Activated CD8-positive, alpha-beta memory T cell treated with anti-CD3 and anti-CD28 coated beads for 4 hours (primary cell): ENCODE data around the gene NTM.
"Not testable (repeated sequence)": the region's sequence is repeated elsewhere in the genome, so short reads cannot be mapped to it uniquely, and the experiment has no call there.

Experiments used
- DNase-seq, 2 donors: peaks; one replicate each; pipeline ENCODE4 v3.0.0-alpha.2; 2020; ENCODE audit warnings: low read depth in 2 of 2

Gene NTM

DNA sequence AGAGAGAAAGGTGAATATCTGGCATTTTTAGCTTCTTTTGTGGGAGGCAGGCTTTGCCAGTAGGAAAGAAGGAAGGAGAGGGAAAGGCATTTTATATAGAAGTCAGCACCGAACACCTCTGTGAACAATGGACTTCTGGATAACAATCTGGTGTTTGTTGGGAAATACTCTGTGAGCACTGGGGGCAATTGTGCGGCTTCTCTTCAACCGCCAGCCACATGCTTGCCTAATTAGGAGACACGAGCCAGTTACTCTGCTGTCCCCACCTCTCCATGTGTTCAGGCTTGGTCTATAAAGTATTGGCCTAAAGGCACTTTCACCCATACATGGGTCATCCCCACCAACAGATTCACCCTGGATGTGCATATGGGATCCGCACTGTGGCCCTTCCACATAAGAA, 523.6 kb downstream of the NTM start:
- DNase-seq = no peak

DNA sequence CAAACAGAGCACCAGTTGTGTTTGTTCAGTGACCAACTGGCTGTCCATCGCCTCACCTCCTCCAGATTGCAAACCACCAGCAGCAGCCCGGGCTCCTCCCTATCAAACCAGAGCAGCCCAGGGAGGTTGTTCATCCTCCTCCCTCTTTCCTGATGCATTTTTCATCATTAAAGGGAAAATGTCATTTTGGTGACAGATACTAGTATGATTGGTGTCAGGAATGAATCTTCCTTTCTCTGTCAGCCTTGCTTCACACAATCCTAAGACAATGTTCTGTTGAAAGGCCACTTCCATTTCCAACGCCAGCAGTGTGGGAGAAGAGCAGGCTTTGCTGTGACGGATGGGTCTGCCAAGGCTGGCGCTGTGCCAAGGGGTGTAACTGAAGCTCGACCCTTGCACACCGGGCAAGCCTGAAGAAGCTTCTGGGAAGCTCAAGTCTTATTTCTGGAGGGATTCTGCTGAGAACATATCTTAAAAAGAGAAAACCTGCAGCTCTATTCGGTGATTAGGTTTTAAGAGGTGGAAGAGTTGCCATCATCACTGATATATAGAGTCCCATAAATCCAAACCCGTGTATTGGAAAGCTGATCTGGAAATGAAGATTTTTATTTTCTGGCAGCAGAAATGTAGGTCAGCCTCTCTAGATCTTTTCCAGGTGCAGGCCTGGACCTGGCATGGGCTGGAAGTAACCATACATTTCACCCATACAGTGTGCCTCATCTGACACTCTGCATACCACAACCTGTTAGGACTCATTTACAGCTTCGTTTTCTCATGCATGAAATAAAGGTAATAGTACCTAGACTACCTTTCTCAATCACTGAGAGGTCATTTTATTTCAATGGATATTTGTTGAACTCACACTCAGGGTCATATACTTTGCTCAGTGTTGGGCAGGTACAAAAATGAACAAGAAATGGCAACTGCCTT, 524.5 kb downstream of the NTM start:
- no peak for DNase-seq

DNA sequence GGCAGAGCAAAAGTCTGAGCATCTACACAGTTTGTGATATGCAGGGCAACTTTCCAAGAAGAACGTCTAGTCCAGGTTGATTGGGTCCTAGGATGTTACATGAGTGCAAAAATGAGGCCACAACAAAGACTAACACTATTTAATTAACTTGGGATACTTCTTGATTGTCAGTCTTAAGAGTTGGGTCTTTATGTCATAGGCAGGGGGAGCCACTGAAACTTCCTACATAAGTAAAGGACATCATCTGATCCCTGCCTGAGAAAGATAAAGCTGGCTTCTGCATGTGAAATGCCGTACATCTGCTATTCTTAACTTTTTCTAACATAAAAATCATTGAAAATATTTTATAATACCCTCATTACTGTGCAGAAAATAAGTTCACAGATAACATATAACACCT, 525.5 kb downstream of the NTM start:
- DNase-seq = no peak

DNA sequence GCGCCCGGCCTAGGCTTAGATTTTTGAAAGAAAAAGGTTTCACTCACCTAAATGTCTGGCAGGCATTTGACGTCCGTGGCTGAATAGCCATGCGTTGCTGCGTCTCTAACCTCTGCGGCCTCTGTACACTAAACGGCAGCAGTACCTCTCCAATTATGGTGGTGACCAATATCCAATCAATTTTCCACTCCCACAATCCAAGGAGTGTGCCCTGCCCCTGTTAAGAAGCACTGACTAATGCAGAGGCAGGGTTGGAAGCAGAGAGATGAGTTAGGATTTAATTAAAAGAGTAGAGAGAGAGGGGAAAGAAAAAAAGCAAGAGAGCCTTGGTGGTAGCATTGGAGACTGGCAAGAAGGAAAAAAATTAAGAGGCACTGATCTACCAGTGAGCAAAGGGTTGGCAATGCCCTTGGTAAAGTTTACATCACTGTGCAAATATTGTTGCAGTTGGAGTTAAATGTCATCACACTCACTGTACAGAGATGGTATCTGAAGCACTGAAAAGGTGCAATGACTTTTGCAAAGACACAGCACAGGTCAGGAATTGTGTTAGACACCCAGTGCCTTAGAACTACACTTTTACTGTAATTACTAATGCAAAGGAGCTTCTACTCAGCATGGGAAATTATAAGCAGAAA, 526.7 kb downstream of the NTM start:
- DNase-seq = no peak

DNA sequence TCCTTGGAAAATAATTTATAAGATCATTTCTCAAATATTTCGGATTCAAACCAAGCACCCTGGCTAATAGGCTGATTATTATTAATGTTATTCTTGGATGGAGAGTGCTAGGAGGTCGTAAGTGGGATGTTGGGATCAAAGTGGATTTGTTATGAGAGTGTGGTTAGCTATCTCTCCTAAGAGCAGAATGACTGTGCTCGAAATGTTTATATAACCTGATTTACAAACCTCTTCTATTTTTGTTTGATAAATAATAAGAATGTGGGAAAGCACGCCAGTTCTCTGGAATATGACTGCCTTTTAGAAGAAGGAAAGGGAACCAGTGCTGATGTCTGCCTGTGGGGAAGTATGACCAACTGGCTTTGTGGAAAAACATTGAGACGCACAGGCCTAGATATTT, 527.5 kb downstream of the NTM start:
- DNase-seq = no peak

DNA sequence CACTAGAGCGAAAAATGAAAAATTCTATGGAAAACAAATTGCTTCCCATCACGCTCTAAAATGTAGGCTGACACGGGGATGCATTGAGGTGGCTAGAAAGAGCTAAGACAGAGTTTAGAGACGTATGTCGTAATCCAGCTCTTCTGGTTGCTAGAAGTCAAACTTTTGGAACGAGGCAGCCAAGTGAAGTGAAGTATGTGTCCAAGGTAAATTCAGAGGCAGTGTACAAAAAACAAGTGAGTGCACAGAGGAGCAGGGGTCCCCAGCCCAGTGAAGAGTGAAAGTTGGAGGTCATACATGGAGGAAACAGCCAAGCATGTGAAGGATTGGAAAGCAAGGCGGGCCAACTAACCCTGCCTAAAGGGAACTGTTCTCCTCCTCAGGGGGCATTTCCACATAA, 528.5 kb downstream of the NTM start:
- DNase-seq = no peak

DNA sequence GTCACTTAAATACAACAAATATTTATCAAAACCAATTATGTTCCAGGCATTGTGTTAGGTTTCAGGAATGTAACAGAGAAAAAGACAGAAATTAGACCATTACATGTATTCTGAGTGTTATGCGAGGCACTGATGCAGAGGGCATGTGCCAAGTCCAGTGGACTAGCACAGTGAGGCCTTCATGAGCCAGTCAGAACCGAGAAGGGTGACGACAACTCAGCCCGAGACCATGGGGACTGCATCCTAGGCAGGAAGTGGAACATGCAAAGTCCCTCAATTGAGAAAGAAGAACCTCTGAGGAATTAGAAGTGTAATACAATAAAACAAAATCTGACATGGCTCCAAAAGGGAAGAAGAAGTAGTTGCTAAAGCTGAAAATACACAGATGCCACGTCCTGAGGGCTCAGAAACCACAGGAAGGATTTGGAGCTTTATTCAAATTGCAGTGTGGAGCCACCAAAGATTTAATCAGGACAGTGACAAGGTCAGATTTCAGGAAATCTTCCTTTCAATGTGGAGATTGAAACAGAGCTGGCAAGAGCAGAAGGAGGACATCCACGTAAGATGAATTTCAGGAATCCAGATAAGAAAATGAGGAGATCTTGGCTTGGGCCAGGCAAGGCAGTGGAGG, 529.6 kb downstream of the NTM start:
- DNase-seq = no peak

DNA sequence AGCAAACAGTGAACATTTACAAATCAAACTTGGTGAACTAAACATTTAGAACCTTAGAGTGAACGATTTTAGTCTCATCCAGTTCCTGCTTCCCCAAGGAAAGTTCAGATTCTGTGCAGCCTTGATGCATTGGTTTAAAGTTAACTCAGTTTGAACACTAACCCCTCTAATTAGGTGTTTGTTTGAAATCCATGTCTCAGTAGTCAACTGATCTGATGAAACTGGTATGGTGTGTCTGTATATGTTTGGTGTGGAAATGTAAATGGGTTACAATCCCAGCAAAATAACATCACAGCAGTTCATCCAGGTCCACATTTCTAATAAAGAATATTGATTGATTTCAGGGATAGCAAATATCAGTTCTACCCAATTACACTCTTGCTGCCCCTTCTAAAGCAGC, 532.0 kb downstream of the NTM start:
- no peak for DNase-seq

DNA sequence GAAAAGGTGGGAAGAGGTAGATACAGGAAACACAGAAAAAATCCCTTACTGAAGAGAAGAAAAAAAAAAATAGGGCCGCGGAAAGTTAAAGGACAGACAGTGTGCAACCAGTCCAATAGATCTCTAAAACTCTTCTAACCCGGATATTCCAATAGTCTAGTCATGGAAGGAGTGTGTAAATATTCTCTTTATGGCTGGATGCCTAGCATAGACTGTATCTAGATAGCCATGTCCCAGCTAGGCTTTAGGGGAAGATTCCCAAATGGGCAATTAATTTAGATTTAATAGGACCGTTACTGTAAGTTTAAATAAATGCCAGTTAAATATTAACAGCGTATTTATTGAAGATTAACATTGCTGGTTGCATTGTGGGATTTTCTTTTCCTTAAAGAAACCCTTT, 532.7 kb downstream of the NTM start:
- DNase-seq = no peak

DNA sequence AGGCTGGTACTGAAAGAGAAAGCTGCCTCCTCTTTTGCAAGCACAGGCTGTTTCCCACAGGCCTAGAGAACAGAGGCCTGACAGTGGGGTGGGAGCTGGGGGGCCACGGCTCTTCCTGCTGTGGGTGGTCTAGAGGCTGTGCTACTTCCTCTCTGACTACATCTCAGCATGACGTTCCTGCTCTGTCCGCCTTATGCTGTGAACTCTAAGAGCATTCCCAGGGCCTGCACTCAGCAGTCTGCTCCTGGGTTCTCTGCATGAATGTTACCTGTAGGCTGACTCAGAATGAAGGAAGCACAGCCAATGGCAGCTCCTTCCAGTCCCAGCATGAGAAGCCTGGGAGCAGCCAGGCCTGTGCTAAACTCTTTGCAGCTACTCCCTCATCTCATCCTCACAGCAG, 534.3 kb downstream of the NTM start:
- no peak for DNase-seq

DNA sequence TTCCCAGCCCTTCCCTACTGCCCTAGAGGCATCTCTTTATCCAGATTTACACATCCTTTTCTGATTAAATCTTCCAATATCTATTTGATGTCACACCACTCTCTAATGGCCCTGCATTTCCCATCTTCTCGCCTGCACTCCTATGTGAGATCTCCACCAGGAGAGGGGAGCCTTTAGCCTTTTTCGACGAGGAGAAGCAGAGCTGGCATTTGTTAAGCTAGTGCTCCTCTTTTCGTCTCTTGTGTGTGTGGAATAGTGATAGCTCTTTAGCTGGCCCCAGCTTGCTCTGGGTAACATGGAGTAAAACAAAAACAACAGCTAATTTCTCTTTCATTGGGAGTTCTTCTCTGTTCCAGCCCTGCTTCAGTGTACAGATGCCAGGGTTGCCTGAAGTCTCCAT, 536.5 kb downstream of the NTM start:
- no peak for DNase-seq

DNA sequence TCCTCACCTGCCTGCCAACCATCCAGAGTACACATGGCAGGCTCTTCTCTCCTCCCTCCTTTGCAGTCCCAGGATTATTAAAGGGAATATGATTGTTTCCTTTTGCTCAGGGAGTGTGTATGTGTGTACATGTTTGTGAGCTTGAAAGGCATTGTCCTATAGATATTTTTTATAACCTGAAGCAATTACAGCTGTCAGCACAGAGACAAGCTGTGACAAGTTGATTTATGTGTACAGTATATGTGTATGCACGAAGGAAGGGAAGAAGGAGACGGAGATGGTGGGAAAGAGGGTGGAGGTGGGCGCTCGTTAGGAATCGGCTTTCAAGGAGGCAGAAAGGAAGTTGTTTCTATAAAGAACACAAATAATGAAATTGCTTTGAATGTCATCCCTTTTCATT, 537.0 kb downstream of the NTM start:
- no peak for DNase-seq

DNA sequence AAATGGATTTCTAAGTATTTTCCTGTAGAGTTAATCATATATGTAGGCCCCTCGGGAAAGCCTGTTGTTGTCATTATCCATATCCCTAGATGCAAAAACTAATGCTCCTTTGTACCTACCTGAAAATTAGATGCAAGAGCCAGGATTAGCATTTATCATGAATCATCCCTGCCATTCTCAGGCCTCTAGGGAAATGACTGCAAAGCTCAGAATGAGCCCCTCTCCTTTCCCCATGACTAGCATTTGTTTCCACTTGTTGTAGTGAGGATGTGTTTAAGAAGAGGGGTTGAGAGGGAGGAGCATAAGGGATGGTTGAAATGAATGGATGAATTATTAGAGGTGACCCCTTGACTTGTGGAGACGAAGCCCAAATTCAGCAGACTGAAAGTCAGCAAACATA, 537.9 kb downstream of the NTM start:
- no peak for DNase-seq

DNA sequence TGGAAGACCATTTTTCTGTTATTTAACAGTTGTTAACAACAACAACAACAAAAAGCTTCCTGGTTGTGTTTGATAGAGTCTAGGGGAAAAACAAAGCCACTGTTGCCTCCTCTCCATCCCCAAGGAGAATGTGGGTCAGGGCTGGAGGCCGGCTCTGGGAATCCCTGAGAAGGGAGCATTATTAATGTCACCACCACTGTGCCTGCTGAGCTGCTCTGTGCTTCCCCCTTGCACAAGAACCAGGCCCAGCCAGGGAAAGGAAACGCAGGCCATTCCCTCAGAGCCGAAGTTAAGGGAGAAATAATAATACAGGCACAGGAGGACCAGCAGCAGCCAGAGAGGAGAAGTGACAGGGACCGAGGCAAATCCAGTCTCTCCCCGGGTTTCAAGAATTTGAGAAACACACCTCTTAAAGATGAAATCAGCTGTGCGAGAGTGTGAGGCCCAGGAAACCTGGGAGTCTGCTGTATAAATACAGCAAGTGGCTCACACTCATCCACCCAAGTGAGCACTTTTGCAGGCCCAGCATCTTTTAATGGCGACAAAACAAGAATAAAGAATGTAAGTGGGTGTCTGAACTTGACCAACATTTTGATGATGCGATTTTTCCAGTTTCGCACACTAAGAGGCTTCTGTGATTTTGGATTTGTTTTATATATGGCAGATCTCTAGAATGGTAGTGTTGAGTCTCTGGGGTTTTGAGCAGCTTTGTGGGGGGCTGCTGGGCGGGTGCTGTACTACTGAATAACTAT, 539.2 kb downstream of the NTM start:
- no peak for DNase-seq

DNA sequence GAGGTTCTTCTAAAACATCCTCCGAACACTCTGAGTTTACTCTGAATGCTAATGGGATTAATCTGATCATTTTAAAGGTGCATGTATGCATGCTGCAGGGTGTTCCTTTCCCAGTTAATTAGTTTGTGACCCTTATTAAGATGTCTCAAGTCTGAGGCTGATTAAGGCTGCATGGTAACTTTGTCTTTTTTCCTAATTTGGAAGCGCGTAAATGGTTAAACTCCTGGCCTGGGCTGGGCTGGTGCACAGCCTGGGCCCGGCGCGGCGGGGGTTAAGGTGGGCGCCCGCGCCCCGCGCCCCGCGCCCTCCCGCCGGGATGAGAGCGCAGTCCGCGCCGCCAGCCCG, 539.7 kb downstream of the NTM start:
- no peak for DNase-seq

DNA sequence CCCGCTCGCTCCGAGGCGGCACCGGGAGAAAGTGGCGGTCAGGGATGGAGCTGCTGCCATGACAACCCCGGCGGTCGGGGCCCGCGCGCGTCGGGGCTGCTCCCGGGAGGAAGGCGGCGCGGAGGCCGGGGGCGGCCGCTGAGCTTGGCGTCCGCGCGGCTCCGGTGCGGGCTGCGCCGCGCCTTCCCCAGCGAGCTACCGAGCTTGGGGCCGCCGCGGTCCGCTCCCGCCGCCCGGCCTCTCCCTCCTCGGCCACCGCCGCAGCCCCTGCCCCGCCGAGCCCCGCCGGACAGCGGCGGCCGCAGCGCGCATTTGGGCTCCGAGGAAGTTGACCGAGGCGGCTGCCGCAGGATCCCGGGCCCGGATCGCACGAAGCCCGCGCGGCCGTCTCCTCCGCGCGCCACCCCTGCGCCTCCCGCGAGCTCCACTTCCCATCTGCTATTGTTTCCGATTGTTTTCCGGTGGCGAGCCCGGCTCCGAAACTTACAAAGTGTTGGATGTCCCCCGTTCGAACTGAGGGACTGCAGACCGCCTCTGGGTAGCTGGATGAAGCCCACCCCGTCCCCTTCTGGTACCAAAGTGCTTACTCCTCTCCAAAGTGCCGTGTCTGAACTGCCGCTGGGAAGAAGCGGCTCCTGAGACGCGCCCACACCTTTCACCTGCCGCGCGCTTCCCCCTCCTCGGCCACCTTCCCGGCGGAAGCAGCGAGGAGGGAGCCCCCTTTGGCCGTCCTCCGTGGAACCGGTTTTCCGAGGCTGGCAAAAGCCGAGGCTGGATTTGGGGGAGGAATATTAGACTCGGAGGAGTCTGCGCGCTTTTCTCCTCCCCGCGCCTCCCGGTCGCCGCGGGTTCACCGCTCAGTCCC, 540.3 kb downstream of the NTM start:
- DNase-seq = no peak

DNA sequence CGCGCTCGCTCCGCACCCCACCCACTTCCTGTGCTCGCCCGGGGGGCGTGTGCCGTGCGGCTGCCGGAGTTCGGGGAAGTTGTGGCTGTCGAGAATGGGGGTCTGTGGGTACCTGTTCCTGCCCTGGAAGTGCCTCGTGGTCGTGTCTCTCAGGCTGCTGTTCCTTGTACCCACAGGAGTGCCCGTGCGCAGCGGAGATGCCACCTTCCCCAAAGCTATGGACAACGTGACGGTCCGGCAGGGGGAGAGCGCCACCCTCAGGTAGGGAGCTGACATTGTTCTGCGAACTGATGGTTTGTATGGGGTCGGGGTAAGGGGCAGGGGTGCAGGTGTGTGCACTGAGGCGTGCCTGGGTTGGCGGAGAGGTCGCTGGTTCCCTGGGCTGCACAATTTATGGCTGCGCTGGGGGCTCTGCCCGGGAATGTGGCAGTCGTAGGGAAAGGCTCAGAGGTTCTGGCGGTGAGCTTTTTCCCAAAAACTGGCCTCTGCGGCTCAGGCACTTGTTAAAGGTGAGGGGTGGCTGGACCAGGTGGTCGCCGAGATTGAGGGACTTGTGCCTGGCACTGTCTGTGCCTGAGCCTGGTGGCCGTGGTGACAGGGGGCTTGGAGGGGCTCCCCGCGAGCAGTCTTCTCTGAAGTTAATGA, 541.1 kb downstream of the NTM start:
- not testable (repeated sequence) for DNase-seq

DNA sequence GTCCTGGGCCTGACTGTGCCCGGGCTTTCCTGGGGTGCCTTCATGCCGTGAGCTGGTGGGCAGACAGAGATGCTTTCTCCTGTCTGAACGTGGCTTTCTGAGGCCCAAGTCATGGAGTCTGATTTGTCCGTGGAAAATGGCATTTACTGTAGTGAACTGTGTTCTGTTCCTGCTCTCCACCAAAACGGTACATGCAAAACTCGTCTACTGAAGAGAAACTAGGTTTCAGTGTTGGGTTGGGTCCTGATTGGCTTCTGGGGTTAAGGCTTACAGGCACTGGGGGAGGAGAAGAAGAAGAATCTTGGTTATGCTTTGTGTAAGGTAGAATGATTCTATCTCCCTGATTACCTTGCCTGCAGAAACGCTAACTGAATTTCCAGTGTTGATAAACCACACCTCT, 541.7 kb downstream of the NTM start:
- no peak for DNase-seq

DNA sequence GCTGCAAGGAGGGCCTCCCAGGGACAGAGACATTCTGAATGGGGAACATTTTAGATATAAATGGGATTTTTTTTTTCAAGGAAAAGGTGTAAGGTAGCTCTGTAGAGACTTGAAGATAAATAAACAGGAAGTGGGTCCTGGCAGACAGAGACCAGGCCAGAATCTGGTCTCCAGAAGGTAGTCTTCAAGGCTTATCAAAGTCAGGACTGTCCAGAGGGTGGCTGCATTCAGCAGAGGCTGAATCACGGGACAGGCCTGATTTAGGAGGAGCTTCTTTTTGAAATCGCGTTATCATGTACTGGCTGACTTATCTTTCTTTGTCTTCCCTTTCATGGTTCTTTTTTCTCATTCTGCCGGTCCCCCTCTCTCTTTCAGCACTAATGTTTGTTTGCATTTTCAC, 542.9 kb downstream of the NTM start:
- DNase-seq = no peak

DNA sequence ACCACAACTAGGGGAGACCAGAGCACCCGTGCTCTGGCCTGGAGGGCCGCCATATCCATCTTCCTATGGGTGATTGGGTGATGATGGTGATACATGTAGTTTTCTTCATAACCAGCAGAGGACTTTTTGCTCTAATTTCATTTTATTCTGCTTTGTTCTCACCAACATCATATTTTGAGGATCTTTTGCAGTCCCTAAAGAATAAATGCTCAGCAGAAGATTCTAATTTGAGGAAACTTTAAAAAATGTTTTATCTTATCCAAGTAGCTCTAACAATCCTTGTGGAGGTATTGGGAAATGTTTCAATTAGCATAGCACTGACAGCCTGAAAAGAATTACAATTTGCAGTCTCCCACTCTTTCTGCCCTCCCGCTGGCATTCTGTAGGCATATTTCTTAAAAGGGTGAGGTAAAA, 544.0 kb downstream of the NTM start:
- no peak for DNase-seq

DNA sequence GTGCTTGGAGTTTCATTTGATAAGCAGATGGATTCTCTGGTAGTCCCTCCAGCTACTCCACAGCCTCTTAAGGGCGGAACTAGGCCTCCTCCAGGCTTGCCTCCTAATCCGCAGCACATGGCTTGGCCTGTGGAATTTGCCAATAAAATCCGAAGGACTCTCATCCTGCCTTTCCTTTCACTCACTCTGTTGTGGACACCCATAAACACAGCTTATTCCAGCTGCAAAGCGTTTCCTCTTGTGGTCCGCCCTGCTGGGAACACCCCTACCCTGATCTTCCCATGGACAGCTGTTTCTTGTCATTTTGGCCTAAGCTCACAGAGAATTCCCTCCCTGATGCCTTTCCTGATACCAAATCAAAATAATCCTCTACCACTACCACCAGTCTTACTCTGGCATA, 546.2 kb downstream of the NTM start:
- DNase-seq = no peak
